NCI-H510A treated with DMSO at 0.1 percent for 48 hours (cell line): ENCODE results near the gene ZCCHC17.

Experiments used
- DNase-seq: peaks from one replicate; lab custom pipeline; 2025; lab: John Stamatoyannopoulos, UW

The ZCCHC17 gene

DNA sequence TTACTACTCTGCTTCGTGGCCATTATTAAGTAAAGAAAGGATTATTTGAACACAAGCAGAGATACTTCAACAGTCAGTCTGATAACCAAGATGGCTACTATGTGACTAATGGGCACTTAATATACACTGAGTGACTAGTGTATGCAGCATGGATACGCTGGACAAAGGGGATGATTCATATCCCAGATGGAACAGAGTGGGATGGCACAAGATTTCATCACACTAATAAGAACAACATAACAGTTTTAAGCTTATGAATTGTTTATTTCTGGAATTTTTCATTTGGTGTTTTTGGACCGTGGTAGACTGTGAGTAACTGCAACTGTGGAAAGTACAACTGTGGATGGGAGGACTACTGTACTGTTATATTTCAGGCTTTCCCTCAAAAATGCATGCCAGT is 9.4 kb downstream of the ZCCHC17 start:
- DNase-seq = no peak

DNA sequence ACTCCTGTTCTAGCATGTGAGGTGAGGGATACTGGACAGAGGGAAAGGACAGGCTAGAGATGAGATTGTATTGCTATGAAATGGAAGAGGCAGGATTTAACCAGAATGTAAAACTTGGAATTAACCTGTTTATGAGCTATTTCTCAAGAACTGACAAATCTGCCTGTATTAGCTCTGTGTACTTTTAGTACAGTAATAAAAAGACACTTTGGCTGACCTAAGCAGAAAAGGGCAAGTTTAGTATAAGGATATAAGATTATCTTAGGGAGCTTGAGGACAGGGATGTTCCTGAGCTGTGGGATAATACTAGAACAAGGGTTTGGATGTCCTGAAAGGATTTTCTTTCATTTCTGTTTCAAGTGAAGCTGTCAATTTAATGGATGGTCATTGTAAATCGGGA is 11.2 kb downstream of the ZCCHC17 start:
- DNase-seq = no peak

DNA sequence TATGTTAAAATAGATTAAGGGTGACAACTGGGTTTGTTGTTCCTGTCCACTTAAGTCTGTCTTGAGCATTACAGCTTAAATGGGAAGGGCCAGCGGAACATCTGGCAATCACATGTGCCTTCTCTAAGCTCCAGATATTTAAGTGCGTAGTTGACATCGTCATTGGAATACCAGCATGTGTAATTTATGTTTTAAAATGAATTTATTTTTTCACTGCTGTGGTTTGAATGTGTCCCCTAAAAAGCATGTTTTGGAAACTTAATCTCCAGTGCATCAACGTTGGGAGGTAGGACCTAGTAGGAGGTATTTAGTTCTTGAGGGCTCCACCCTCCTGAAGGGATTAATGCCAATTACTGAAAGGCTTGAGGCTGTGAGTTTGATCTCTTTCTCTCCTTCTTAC is 13.4 kb downstream of the ZCCHC17 start:
- no peak for DNase-seq

DNA sequence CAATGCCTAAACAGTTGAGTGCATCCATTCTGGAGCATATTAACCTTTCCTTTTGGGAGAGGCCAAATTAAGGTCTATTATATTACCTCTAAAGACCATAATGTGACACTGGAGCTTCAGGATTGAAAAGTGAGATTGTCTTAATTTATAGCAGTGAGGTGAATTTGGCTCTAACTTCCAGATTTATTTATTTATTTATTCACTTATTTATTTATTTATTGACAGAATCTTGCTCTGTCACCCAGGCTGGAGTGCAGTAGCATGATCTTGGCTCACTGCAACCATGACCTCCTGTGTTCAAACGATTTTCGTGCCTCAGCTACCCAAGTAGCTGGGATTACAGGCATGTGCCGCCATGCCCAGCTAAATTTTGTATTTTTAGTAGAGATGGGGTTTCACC is 19.1 kb downstream of the ZCCHC17 start:
- DNase-seq = no peak

DNA sequence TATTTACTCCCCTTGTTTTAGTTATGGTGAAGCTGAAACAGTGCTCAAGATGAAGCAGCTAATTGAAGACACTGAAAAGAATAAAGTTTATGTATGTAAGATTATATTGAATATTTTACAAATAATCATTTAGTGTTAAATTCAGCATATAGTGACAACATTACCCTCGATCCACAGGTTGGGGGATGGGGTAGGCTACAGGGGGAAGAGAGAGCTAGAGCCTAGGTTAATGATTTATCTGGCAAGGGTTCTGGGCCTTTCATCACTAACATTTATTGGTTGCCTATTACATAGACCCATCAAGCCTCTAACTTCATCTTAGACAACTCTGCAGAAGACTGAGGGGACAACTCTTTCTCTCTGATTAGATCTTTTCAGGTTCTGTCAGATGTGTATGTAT is 21.3 kb downstream of the ZCCHC17 start:
- DNase-seq = no peak

DNA sequence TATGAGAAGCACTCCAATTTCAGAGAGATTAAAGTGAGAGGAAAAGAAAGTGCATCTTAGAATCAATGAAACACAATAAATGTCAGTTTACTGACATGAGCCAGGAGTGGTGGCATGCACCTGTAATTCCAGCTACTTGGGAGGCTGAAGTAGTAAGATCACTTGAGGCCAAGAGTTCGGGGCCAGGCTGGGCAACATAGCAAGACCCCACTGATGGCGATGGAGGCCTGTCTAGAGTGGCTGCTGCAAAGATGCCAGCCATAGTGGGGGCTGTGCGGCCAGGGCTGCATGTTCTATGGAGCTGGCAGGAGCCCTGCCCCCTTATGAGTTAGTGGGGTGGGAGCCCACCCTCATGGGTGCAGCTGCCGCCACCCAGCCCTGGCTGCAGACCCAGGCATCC is 27.3 kb downstream of the ZCCHC17 start:
- DNase-seq = no peak

DNA sequence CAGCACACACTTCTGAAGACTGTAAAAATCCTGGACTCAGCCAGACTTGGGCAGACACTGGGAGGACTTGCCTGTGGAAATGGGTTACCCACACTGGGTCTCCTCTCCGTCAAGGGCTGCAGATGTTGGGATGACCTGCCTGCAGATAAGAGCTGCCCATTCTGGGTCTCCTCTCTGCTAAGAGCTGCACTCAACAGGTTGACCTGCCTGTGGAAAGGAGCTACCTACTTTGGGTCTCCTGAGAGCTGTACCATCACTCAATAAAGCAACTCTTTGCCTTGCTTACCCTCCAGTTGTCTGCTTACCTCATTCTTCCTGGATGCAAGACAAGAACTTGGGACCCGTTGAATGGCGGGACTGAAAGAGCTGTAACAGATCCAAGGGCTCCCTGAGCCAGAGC is 28.2 kb downstream of the ZCCHC17 start:
- DNase-seq = no peak

DNA sequence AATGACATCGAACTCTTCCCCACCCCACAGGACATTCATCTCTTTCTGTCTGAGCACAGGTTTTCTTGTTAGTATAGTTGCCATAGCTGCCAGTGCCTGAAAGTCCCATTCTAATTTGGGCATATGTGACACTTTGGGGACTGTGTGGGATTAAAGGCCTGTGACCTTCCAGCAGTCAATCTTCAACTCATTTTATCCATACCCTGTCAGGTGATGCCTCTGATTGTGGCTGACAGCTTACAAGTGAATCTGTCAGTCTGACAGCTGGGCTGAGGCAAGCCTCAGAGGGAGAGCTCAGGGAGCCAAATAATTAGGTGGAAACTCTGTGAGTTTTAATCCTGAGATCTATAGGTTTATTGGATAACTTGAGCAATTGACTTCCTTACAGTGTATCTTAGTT is 29.6 kb downstream of the ZCCHC17 start:
- no peak for DNase-seq

DNA sequence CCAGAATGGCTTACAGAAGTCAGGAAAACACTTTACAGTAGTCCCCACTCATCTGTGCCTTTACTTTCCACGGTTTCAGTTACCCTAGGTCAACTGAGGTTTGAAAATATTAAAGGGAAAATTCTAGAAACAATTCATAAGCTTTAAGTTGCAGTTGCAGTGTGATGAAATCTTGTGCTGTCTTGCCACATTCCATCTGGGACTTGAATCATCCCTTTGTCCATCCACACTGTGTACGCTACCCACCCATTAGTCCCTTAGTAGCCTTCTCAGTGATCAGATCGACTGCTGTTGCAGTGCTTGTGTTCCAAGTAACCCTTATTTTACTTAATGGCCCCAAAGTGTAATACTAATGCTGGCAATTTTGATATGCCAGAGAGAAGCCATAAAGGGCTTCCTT is 30.5 kb downstream of the ZCCHC17 start:
- DNase-seq = no peak

DNA sequence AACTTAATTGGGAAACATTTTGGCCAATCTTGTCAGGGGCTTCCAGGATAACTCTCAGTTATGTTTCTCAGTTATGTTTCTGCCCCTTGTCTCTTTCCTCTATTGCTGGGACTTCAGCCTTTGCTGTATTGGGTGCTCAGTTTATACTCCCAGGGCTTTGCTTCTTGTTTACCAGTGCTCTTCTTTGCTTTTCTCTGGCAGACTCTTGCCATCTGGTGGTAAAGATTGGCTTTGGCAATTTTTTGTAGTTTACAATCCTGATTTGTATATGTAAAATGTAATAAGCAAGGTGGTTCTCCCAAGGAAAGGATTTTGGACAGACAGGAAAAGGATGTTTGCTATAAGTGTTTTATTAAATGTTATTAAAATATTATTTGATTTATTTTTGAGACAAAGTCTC is 38.2 kb downstream of the ZCCHC17 start:
- peak; percentile 4 for DNase-seq

DNA sequence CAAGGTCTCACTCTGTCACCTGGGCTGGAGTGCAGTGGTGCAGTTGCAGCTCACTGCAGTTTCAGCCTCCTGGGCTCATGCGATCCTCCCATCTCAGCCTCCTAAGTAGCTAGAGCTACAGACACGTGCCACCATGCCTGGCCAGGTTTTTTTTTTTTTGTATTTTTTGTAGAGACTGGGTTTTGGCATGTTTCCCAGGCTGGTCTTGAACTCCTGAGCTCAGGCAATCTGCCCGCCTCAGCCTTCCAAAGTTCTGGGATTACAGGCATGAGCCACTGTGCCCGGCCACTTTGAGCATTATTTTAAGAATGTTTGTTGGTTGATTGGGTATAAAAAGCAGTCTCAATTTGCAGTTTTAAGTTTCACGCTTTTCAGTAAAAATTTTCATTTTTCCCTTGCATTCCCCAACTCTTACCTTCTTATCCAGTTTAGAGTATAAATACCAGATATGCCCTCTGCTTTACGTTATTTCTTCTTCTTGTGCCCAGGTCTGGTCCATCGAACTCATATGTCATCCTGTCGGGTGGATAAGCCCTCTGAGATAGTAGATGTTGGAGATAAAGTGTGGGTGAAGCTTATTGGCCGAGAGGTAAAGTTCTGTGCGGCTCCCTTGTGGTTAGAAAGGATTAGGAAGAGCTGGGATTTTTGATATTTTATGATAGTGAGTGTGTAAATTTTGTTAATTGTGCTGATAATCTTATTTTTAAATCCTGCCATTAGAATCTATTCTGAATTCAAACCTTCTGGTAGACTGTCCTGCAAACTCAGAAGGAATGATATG is 40.0 kb downstream of the ZCCHC17 start:
- DNase-seq = no peak

DNA sequence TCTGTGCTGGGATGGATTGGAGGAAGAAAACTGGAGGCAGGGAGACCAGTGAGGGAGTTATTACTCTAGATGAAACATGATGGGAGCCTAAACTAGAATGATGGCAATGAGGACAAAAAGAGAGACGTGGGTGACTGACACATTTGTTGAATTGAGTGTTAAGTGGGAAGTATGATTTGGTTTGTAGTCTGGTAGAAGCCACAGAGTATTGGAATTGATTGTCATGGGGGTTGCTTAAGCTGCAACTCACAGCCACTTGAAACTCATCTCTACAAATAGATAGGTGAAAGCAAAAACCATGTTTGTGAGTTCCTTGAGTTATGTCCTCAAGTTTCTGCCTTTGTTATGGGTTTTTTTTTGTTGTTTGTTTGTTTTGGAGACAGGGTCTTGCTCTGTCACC is 47.7 kb downstream of the ZCCHC17 start:
- DNase-seq = no peak

DNA sequence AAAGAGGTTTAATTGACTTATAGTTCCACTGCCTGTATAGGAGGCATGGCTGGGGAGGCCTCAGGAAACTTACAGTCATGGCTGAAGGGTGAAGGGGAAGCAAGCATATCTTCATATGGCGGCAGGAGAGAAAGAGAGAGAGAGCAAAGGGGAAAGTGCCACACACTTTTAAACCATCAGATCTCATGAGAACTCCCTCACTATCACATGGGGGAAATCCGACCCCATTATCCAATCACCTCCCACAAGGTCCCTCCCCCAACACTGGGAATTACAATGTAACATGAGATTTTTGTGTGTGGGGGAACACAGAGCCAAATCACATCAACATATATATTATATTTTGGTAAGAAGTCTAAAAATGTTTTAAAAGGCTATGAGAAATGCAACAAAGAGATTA is 48.8 kb downstream of the ZCCHC17 start:
- no peak for DNase-seq

DNA sequence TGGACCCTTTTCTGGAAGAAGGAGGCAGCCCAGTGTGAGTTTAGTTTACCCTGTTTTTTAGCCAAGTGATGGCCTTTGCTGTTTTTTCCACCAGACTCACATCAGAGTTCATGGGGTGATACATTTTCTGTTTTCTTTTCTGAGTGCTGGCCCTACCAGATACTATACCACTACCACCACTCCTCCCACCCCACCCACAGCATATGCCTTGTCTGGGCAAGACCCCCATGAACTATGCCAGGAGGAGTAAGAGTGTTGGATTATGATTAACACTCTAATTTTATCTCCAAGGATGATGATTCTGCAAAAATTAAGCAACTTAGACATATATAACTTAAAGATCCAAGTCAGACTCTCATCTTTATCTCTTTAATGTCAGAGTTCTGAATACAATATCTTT is 50.0 kb downstream of the ZCCHC17 start:
- no peak for DNase-seq

DNA sequence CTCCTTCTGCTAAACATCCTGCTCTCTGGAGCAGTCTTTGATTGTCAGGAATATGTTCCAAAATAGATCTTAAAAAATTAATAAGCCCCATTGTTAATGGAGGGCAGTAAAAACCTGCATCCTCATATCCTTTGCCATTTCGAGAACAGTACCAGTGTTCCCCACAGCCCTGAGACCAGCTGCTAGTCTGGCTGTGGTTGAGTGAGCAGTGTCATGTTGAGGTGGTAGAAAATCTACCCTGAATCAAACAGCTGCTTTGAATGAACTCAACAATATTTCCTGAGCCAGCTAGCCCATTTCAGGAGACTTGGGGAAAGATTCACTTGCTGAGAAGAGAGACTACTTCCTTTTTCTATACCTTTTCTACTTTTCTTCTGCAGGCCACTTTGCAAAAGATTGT is 51.6 kb downstream of the ZCCHC17 start:
- no peak for DNase-seq

DNA sequence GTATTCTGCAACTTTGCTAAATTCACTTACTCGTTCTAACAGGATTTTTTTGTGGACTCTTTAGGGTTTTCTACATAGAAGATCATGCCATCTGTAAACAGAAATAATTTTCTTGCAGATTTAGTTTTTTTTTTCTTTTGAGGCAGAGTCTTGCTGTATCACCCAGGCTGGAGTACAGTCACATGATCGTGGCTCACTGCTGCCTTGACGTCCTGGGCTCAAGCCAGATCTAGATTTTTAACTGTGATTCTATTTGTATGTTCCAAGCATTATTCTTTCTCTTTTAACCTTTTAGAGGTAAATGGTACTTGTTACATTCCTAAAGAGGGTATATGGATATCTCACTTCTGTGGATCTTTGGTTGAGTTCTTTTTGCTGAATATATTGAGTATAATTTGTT is 57.5 kb downstream of the ZCCHC17 start:
- DNase-seq = no peak

DNA sequence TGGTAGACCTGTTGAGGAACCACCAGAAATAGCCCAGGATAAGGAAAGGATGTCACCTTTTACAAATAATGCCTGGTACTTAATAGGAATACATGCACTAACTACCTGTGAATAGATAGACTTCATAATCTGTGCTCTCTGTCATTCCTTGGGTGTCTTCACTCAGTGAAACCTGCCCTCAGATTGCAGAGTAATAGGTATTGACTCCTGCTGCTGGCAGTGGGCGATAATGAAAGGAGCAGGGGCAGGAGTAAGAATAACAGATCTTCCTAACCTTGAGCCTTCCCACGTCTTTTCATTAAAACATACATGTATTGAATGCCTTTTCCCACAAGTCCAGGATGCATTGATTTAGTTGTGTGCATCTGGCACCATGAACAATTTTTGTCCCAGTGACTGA is 59.6 kb downstream of the ZCCHC17 start:
- DNase-seq = no peak

DNA sequence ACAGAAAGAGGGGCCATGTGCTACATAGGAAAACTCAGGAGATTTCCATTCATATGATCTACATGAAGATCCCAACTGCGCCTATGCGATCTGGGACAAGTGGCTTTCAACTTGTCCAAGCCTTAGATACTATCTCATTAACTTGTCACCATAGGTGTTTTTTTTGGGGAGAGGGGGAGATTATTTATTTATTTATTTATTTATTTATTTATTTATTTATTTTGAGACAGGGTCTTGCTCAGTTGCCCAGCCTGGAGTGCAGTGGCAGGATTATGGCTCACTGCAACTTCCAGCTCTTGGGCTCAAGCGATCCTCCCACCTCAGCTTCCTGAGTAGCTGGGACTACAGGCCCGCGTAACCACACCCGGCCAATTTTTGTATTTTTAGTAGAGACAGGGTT is 64.8 kb downstream of the ZCCHC17 start:
- DNase-seq = no peak

DNA sequence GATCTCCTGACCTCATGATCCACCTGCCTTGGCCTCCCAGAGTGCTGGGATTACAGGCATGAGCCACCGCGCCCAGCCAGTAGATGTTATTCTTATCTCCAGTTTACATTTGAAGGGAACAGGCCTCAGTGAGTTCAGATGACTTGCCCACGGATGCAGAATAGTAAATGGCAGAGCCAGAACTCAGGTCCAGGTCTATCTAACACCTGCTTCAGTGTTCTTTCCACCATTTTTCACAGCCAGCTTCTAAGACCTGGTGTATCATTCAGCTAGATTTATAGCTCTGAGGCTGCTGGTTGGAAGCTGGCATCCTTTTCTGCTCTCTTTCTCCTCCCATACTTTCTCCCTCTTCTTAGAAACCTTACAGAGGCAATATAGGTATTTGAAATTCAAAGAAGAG is 65.2 kb downstream of the ZCCHC17 start:
- DNase-seq = no peak

DNA sequence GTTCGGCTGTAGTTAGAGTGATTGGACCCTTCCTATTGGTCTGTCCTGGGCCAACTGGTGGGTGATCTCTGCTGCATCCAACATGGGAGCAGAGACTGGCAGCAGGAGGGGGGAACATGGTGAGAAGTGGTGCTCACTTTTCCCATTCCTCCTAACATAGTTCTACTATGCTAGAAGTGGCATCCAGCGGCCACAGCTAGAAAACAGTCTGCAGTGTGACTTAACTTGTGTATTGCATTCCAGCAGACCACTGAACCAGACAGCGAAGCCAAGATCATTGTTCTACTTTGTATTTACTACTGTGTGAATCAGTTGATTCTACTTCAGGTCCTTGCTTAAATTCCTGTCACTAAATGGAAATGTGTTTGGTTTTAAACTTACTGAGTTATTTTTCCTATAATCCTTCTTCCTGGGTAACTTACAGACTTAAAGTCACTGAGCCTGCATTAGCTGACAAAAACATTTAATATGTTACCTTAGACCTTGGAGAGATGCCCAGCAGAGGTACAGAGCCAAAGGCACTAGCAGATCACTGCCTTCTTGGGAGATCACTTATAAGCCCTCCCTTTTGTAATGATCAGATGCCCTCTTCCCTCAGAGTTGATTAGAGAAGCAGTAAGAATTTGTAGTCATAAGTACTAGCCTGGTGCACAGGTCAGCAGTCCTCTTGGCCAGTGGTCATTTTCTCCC is 67.9 kb downstream of the ZCCHC17 start:
- no peak for DNase-seq

DNA sequence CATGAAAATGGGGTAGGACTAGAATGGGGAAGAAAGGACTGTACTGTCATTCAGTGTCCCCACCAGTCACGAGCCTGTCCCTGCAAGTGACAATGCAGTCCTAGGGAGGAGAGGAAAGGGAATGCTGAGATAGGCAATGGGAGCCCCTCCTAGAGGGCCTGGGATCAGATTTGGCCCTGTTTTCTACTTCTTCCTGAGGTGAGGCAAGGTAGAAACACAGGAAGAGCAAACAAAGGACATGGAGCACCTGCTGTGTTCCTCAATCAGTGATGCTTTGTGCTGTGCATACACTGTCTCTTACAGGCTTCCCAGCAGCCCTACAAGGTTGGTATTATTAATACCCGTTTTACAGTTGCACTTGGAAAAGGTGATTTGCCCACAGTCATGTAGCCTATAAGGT is 70.0 kb downstream of the ZCCHC17 start:
- DNase-seq = no peak

DNA sequence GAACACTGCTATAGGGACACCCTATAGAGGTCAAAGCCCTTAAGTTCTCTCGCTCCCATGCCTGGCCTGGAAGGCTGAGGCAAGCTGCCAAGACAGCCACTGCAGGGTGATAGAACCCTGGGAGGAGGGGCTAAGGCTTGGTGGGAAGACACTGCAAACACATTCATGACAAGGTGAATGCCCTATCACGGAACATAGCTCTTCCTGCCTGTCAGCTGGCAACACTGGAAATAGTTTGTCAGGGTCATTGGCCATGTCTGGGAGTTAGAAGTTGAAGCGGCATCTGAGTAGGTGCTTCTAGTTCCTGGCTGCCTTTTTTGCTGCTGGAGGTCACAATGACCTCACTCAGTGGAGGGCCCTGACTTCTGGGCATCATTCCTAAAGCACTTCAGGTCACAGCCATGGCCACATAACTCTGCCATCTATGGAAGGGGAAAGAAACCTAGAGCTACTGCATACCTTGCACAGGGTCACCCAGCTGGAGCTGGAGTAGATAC is 71.8 kb downstream of the ZCCHC17 start:
- DNase-seq = no peak

DNA sequence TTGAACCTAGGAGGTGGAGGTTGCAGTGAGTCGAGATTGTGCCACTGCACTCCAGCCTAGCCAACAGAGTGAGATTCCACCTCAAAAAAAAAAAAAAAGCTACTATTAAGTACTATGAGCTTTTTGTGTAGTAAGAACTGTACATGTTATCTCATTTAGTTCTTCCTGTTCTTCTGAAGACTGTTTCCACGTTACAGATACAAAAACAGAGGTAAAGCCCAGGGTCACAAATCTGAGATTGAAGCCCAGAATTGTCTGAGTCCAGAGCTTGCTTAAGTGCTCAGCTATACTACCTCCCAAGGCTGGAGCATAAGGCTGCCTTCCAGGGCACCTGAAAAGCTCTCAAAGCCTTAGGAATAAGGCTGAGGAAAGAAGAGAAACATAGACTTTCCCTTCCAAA is 73.2 kb downstream of the ZCCHC17 start:
- DNase-seq = no peak

DNA sequence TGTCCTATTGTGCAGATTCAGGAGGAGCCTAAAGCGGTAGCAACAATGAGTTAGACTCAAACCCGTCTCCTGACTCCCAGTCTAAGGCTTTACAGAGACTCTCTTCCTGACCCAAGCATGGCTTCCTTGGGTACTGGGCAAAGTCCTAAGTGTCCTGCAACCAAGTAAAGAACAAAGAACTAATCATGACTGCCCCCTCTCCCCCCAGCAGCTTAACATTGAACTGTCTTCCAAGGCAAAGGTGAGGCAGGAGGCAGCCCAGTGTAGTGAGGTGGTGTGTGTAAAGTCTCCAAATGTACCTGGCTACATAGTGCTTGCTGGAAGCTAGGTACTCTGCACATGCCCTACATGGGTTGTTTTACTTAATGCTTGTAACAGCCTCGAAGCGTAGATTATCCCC is 73.7 kb downstream of the ZCCHC17 start:
- no peak for DNase-seq
